Kidney (tissue), 14 donors: ENCODE data around the gene SLC2A5. TPM values are rescaled to one million over a fixed set of nuclear protein-coding genes. Genes with fewer than 3 reads are reported as not detected.

Experiments used
- DNase-seq, 5 donors: peaks; one replicate each; pipeline ENCODE4 v3.0.0-alpha.2; 2013 to 2020
- FAIRE-seq: peaks from 2 replicates; lab custom pipeline; 2012; peaks lifted over from hg19 to GRCh38; lab: Jason Lieb, UNC
- H3K27ac ChIP-seq, 2 donors: one replicate each; pipeline ENCODE4 v1.7.0; 2013; ENCODE audit warnings: low read depth in 2 of 2, low read length in 2 of 2, inconsistent platforms in 1 of 2
- H3K27me3 ChIP-seq: one replicate; pipeline ENCODE4 v1.7.1; 2013; ENCODE audit warnings: low read length, inconsistent platforms; ENCODE audit not compliant: control insufficient read depth, insufficient read depth
- H3K36me3 ChIP-seq, 3 donors: one replicate each; pipeline versions ENCODE4 v1.7.0 to v1.7.1; 2013; ENCODE audit warnings: low read length in 3 of 3, control low read depth in 1 of 3, inconsistent platforms in 1 of 3; ENCODE audit not compliant: insufficient read depth in 3 of 3, control insufficient read depth in 2 of 3
- H3K4me1 ChIP-seq, 3 donors: one replicate each; pipeline versions ENCODE4 v1.7.0 to v1.7.1; 2013; ENCODE audit warnings: low read length in 3 of 3, inconsistent platforms in 1 of 3, low read depth in 1 of 3; ENCODE audit not compliant: control insufficient read depth in 2 of 3, insufficient read depth in 2 of 3
- H3K4me3 ChIP-seq, 3 donors: one replicate each; pipeline versions ENCODE4 v1.7.0 to v1.8.1; 2013; ENCODE audit warnings: low read length in 3 of 3, control low read depth in 1 of 3, inconsistent platforms in 1 of 3
- H3K9ac ChIP-seq, 3 donors: one replicate each; pipeline versions ENCODE4 v1.7.0 to v1.7.1; 2013; ENCODE audit warnings: low read length in 3 of 3, control low read depth in 1 of 3, inconsistent platforms in 1 of 3
- H3K9me3 ChIP-seq, 3 donors: one replicate each; pipeline versions ENCODE4 v1.7.0 to v1.7.1; 2013; ENCODE audit warnings: low read length in 3 of 3, control low read depth in 1 of 3, inconsistent platforms in 1 of 3; ENCODE audit not compliant: control insufficient read depth in 2 of 3, insufficient read depth in 1 of 3
- CTCF ChIP-seq: IDR thresholded peaks from 3 replicates; pipeline ENCODE4 v1.5.1; 2012; ENCODE audit warnings: mild to moderate bottlenecking, moderate library complexity, borderline replicate concordance; ENCODE audit not compliant: insufficient read depth; ENCODE audit errors: extremely low read depth
- intact Hi-C: fragments of 100-400 bp; cut with DNase I; formaldehyde crosslinking; loops from one replicate; pipeline ENCODE4 v1.11.1; 2022
- polyA plus RNA-seq: library from polyadenylated mRNA; stranded (reverse); fragments of 350-450 nt; fragmentation: Illumina TruSeq; extraction: RNeasy Lipid Tissue Mini Kit (QIAGEN cat#74804); gene quantifications from one replicate; pipeline ENCODE4 v1.2.3, GENCODE V29; 2014; ENCODE audit warnings: low read depth, low replicate concordance; ENCODE audit not compliant: insufficient read depth
- total RNA-seq: library from RNA; stranded (reverse); fragmentation: NEBNext Ultra II Directional; extraction: Animal tissue kit (Norgen Biotek cat#: 25700); gene quantifications from one replicate; pipeline ENCODE4 v1.2.1, GENCODE V29; 2021
- donor health status: control.
- donor health status: control.
- donor health status: control.
- donor health status: control.
- donor health status: control.
- donor health status: DM: yes; HTN: yes; CAD: no.
- donor health status: Normal renal cell carcinoma (clear cell type).

SLC2A5 gene
- total and polyA plus RNA-seq, 2 donors from 2014 or later: 6.4 to 9.0 TPM

GRCh38 chr1:9065213-9065751 is 4.2 kb downstream of the SLC2A5 start:
- no peak for TF ChIP-seq CTCF
- H3K9me3 ChIP-seq: no peaks in the 10 kb centered on the region
- intact Hi-C loops: no loop called here
- H3K4me1 ChIP-seq: peaks cover 0 to 6% (median 0%) of the 10 kb centered on the region in 3 donors
- DNase-seq (no peak), FAIRE-seq (no peak)
- H3K36me3 ChIP-seq: no peaks in the 10 kb centered on the region
- no peak overlapping the region for H3K4me3 ChIP-seq
- no peaks in the 10 kb centered on the region for H3K27me3 ChIP-seq
- H3K9ac ChIP-seq: no peak overlapping the region
- no peak overlapping the region for H3K27ac ChIP-seq

DNA sequence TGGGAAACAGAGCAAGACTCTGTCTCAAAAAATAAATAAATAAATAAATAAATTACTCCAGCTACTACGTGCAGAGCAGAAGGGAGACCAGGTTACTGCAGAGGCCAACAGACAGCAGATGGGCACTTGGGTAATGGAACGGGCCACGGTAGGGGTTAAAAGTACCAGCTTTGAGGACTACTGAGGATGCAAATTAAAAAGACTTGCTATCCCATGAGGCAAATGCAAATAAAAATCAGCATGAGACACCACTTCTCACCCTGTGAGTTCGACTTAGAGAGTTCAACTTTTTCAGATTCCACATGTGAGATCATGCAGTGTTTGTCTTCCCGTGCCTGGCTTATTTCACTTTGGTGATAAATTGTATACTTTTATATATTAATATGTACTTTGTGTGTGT is 6.6 kb downstream of the SLC2A5 start:
- H3K9ac ChIP-seq: no peak overlapping the region
- no peak overlapping the region for H3K4me3 ChIP-seq
- H3K4me1 ChIP-seq: peaks cover 0 to 4% (median 0%) of the 10 kb centered on the region in 3 donors
- FAIRE-seq (no peak), DNase-seq (no peak)
- H3K36me3 ChIP-seq: no peaks in the 10 kb centered on the region
- no peaks in the 10 kb centered on the region for H3K27me3 ChIP-seq
- H3K9me3 ChIP-seq: no peaks in the 10 kb centered on the region
- intact Hi-C loops: no loop called here
- no peak for TF ChIP-seq CTCF
- no peak overlapping the region for H3K27ac ChIP-seq

- Histone ChIP-seq H3K4me1 (peaks cover 0 to 4% (median 0%) of the 10 kb centered on the region in 3 donors), H3K36me3 (no peaks in the 10 kb centered on the region), H3K27ac (peak overlapping the region in 1 of 2 donors; percentile 28), H3K4me3 (no peak overlapping the region), H3K9me3 (no peaks in the 10 kb centered on the region), H3K9ac (no peak overlapping the region), H3K27me3 (no peaks in the 10 kb centered on the region)
- DNase-seq (no peak), FAIRE-seq (no peak)
- intact Hi-C loops: no loop called here
- no peak for TF ChIP-seq CTCF
Observed at GRCh38 chr1:9062021-9062471, 7.4 kb downstream of the SLC2A5 start.
